Measurements from ENCODE around the gene POLD2.

Gene POLD2

GRCh38 chr7:44082541-44083207, 40.7 kb downstream of the POLD2 start:
- in situ Hi-C loops (cut with MboI; ENCODE audit: low sequenced_read_pairs, unreplicated experiment) = no loop called here
- no peak for TF ChIP-seq CTCF (IDR thresholded peaks at IDR 0.05; ENCODE audit: borderline replicate concordance, control extremely low read depth, extremely low read depth, insufficient read depth, missing control alignments)
- DNase-seq (ENCODE audit: low spot score) = peak; percentile 98

GRCh38 chr7:44081266-44081748, 42.0 kb downstream of the POLD2 start:
- in situ Hi-C loops (cut with MboI; ENCODE audit: low sequenced_read_pairs, unreplicated experiment) = no loop called here
- TF ChIP-seq CTCF (IDR thresholded peaks at IDR 0.05; ENCODE audit: borderline replicate concordance, control extremely low read depth, extremely low read depth, insufficient read depth, missing control alignments) = peak; percentile 6
- DNase-seq (ENCODE audit: low spot score) = peak; percentile 71

GRCh38 chr7:44080686-44081265, 42.6 kb downstream of the POLD2 start:
- in situ Hi-C loops (cut with MboI; ENCODE audit: low sequenced_read_pairs, unreplicated experiment) = no loop called here
- no peak for DNase-seq (ENCODE audit: low spot score)
- TF ChIP-seq CTCF (IDR thresholded peaks at IDR 0.05; ENCODE audit: borderline replicate concordance, control extremely low read depth, extremely low read depth, insufficient read depth, missing control alignments) = no peak

GRCh38 chr7:44080118-44080517, 43.2 kb downstream of the POLD2 start:
- in situ Hi-C loops (cut with MboI; ENCODE audit: low sequenced_read_pairs, unreplicated experiment) = no loop called here
- no peak for DNase-seq (ENCODE audit: low spot score)
- TF ChIP-seq CTCF (IDR thresholded peaks at IDR 0.05; ENCODE audit: borderline replicate concordance, control extremely low read depth, extremely low read depth, insufficient read depth, missing control alignments) = no peak

GRCh38 chr7:44079331-44080021, 43.9 kb downstream of the POLD2 start:
- no peak for TF ChIP-seq CTCF (IDR thresholded peaks at IDR 0.05; ENCODE audit: borderline replicate concordance, control extremely low read depth, extremely low read depth, insufficient read depth, missing control alignments)
- in situ Hi-C loops (cut with MboI; ENCODE audit: low sequenced_read_pairs, unreplicated experiment) = no loop called here
- DNase-seq (ENCODE audit: low spot score) = no peak

- in situ Hi-C loops (cut with MboI; ENCODE audit: low sequenced_read_pairs, unreplicated experiment) = no loop called here
- no peak for TF ChIP-seq CTCF (IDR thresholded peaks at IDR 0.05; ENCODE audit: borderline replicate concordance, control extremely low read depth, extremely low read depth, insufficient read depth, missing control alignments)
- DNase-seq (ENCODE audit: low spot score) = no peak
Observed at GRCh38 chr7:44078521-44078920, 44.8 kb downstream of the POLD2 start.
